Cardiac muscle cell (in vitro differentiated cells and primary cell): Measurements from ENCODE around the gene OVOL3. TPM values are rescaled to one million over a fixed set of nuclear protein-coding genes. Genes with fewer than 3 reads are reported as not detected.

Source experiments
- DNase-seq, 2 donors: peaks; one replicate each; pipeline versions ENCODE4 v3.0.0 to v3.0.0-alpha.2; 2010 to 2017; ENCODE audit warnings: low read depth in 1 of 2, low spot score in 1 of 2
- H3K27ac ChIP-seq: fragments of 200-600 bp; sonication (generic); 2 replicates; pipeline ENCODE4 v1.5.1; 2016
- H3K27me3 ChIP-seq: fragments of 200-600 bp; sonication (generic); 2 replicates; pipeline ENCODE4 v1.6.0; 2016; ENCODE audit warnings: control low read depth
- H3K36me3 ChIP-seq: fragments of 200-600 bp; sonication (generic); 2 replicates; pipeline ENCODE4 v1.5.1; 2016; ENCODE audit warnings: control low read depth
- H3K4me1 ChIP-seq: fragments of 200-600 bp; sonication (generic); 2 replicates; pipeline ENCODE4 v1.8.1; 2017; ENCODE audit warnings: low read depth, mild to moderate bottlenecking, mixed run types
- H3K4me3 ChIP-seq: fragments of 200-600 bp; sonication (generic); 2 replicates; pipeline ENCODE4 v1.5.1; 2016; ENCODE audit warnings: mild to moderate bottlenecking
- H3K9me3 ChIP-seq: fragments of 200-600 bp; sonication (generic); 2 replicates; pipeline ENCODE4 v1.5.1; 2017; ENCODE audit warnings: low read depth, mild to moderate bottlenecking, control low read depth
- CTCF ChIP-seq: IDR thresholded peaks from 2 replicates; pipeline ENCODE4 v1.5.1; 2012; ENCODE audit warnings: low read depth, mild to moderate bottlenecking, low read length
- polyA plus RNA-seq: library from polyadenylated mRNA; unstranded; fragments of >200 nt; fragmentation: Nextera tagmentation; extraction: Ambion mirVana; gene quantifications from 2 replicates; pipeline ENCODE4 v1.2.1, GENCODE V29; 2016
- total RNA-seq: library from RNA; depleted of rRNA; stranded (reverse); fragments of >200 nt; gene quantifications from 2 replicates; pipeline ENCODE4 v1.2.3, GENCODE V29; 2016

Gene OVOL3
- total and polyA plus RNA-seq, 2 experiments from 2014 or later = not detected

GRCh38 chr19:36101550-36102327, 9.2 kb upstream of the OVOL3 start:
- Histone ChIP-seq H3K4me1 (peaks cover 12% of the 10 kb centered on the region), H3K9me3 (no peaks in the 10 kb centered on the region), H3K36me3 (peaks cover 1% of the 10 kb centered on the region), H3K27me3 (no peaks in the 10 kb centered on the region), H3K27ac (no peak overlapping the region), H3K4me3 (no peak overlapping the region)
- no peak for DNase-seq
- TF ChIP-seq CTCF = no peak

- Histone ChIP-seq H3K4me1 (peaks cover 12% of the 10 kb centered on the region), H3K27me3 (no peaks in the 10 kb centered on the region), H3K9me3 (no peaks in the 10 kb centered on the region), H3K36me3 (peaks cover 3% of the 10 kb centered on the region), H3K27ac (no peak overlapping the region), H3K4me3 (no peak overlapping the region)
- TF ChIP-seq CTCF = no peak
- no peak for DNase-seq
These were observed 7.8 kb upstream of the OVOL3 start for GRCh38 chr19:36103040-36103626.

- H3K4me1 ChIP-seq = peaks cover 12% of the 10 kb centered on the region
- H3K27ac ChIP-seq = no peak overlapping the region
- H3K4me3 ChIP-seq = no peak overlapping the region
- no peak for DNase-seq
- H3K27me3 ChIP-seq = no peaks in the 10 kb centered on the region
- no peak for TF ChIP-seq CTCF
- H3K36me3 ChIP-seq = peaks cover 3% of the 10 kb centered on the region
- no peaks in the 10 kb centered on the region for H3K9me3 ChIP-seq
These were observed 6.9 kb upstream of the OVOL3 start for GRCh38 chr19:36103842-36104552.

GRCh38 chr19:36106441-36106840, 4.5 kb upstream of the OVOL3 start:
- no peak overlapping the region for H3K27ac ChIP-seq
- H3K9me3 ChIP-seq = no peaks in the 10 kb centered on the region
- no peaks in the 10 kb centered on the region for H3K27me3 ChIP-seq
- no peak for DNase-seq
- no peak overlapping the region for H3K4me3 ChIP-seq
- no peaks in the 10 kb centered on the region for H3K4me1 ChIP-seq
- TF ChIP-seq CTCF = no peak
- H3K36me3 ChIP-seq = peaks cover 3% of the 10 kb centered on the region

GRCh38 chr19:36106991-36107390, 4.0 kb upstream of the OVOL3 start:
- TF ChIP-seq CTCF = no peak
- H3K4me1 ChIP-seq = no peaks in the 10 kb centered on the region
- no peak overlapping the region for H3K27ac ChIP-seq
- H3K4me3 ChIP-seq = no peak overlapping the region
- H3K36me3 ChIP-seq = peaks cover 3% of the 10 kb centered on the region
- no peaks in the 10 kb centered on the region for H3K9me3 ChIP-seq
- no peak for DNase-seq
- H3K27me3 ChIP-seq = no peaks in the 10 kb centered on the region
